ENCODE data around the gene UNC5A.

GRCh38 chr5:176866707-176867310 lies 56.5 kb downstream of the UNC5A start:
- TF ChIP-seq, protein P1, sequence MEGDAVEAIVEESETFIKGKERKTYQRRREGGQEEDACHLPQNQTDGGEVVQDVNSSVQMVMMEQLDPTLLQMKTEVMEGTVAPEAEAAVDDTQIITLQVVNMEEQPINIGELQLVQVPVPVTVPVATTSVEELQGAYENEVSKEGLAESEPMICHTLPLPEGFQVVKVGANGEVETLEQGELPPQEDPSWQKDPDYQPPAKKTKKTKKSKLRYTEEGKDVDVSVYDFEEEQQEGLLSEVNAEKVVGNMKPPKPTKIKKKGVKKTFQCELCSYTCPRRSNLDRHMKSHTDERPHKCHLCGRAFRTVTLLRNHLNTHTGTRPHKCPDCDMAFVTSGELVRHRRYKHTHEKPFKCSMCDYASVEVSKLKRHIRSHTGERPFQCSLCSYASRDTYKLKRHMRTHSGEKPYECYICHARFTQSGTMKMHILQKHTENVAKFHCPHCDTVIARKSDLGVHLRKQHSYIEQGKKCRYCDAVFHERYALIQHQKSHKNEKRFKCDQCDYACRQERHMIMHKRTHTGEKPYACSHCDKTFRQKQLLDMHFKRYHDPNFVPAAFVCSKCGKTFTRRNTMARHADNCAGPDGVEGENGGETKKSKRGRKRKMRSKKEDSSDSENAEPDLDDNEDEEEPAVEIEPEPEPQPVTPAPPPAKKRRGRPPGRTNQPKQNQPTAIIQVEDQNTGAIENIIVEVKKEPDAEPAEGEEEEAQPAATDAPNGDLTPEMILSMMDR (IDR thresholded peaks at IDR 0.05): no peak
- no peak for TF ChIP-seq POLR2A (IDR thresholded peaks at IDR 0.05)
